HG02943 (cell line): ENCODE results near the gene RAB44.

Source experiments
- ATAC-seq: cut with Tn5 transposase; IDR thresholded peaks from one replicate; pipeline ENCODE4 v1.9.1; 2021; ENCODE audit warnings: mild to moderate bottlenecking, low read depth, moderate library complexity; ENCODE audit not compliant: unreplicated experiment

RAB44 gene

DNA sequence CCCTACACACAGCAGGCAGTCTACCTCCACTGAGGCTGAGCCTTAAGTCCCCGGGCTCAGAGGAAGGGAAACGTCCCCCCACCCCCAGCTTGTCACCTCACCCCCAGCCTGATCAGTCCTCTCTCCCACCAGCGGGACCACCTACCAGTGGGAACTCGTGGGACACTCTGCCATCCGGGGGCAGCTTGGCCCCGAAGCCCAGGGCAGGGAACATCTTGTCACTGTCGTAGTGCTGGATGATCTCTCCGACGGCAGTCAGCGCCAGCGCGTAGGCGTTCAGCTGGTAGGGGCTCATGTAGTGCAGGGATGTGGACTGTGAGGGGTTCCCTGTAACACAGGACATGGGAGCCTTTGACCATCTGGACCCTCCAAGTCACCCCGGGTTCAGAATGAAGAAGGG lies 48.6 kb downstream of the RAB44 start:
- no peak for ATAC-seq

DNA sequence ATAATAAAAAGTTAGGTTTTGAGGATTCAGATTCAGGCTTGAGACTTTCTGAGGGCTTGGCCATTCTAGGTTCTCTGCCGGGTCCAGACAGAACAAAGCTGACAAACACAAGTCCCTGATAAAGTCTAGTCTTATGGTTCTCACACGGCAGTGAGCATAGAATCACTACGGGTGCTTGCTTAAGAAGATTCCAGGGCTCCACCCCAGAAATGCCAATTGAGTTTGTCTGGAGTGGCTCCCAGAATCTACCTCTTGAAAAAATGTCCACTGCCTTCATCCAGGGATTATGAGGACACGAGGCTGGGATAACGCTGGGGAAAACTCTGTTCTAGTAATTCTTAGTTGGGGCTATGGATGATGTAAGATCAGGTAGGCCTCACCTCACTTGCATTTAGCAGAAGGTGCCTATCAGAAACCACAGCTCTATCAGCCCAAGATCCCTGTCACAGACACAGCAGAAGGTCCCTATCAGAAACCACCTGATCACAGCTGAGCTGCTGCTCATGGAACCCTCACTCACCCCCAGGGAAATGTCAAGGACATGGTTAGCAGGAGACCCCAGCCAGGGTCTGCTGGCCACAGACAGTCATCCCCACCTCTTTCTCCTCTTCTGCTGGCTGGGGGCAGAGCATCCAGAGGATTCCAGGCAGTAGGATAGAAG lies 52.3 kb downstream of the RAB44 start:
- ATAC-seq = no peak

DNA sequence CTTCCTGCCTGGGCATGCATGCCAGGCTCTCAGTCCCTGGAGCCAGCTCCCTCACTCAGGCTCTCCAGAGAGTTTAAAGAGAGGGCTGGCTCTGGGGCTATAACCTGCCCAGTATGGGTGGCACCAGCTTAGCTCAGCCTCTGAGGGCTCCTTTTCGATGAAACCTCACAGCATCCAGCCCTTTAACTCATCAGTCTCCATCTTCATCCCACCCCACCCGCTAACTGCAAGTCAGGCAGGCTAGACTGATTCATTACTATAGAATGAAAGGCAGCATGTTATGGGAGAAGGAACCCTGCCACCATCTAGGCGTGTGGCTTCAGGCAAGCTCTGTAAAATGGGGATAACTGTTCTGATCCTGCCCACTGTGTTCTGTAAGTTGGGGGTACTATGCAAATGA lies 53.5 kb downstream of the RAB44 start:
- ATAC-seq = no peak

DNA sequence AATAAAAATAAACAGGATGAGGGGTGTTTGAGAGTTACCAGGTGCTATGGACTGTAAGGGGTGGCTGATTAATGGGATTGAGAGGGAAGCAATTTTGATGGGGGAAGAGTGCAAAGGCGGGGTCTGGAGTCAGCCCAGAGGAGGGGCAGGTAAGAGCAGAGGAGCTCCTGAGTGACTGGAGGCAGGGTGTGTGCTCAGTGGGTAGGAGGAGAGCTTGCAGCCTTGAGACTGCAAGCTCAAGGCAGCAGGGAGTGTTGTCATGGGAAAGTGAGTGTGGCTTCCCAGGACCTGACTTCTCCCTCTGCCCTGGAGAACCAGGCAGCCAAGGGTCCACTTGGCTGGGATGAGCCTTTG lies 54.2 kb downstream of the RAB44 start:
- no peak for ATAC-seq

DNA sequence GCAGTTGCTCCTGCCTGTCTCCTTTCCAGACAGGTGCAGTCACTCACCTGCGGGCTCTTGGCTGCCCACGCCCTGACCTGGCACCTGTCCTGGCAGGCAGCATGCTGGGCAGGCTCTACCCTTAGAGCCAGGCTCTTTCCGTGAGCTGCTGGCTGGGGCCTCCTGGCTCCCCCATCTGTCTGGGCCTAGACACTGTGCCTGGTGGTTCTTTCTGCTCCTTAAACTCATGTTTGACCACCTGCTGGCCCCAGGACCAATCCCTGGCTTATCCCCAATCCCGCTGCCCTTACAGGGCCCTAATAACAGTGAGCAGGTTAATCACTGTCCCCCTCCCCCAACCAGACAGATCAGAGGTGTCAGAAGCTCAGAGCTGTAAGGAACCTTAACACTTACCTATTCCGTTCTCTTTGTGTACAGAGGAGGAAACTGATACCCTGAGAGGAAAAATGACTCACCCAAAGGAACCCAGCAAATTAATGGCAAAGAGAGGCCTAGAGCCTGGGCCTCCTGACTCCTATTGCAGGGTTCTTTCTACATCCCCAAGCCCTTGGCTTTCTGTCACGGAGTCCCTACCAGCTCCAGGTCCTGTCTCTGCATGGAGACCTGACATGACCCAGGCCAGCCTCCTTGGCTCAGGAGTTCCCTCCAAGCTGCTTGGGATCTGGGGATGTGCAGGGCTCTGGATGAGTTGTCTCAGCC lies 54.7 kb downstream of the RAB44 start:
- no peak for ATAC-seq

DNA sequence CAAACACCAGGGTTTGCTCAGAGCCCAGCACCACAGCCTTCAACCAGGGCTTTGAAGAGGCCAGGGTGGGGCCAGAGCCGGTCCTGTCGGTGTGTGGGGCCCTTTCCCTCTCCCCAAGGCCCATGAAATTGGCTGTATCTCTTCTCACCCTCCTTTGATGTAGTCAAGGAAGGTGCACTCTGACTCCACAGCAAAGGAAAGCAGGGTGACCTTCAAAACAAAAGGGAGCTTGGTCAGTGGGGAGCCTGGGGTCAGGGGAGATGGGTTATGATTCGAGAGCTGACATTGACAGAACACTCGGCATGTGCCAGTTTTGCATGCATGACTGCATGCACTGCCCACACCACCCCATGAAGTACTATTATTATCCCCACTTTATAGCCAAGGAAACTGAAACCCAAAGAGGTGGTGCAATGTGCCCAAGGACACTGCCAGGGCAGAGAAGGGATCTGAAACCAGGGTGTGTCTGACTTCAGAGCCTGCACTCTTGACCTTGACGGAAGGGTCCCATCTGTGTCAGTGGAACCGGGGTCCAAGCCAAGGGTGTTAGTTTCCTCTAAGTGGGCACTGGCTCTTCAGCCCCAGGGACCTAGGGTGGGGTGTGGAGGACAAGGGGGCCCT lies 55.4 kb downstream of the RAB44 start:
- no peak for ATAC-seq

DNA sequence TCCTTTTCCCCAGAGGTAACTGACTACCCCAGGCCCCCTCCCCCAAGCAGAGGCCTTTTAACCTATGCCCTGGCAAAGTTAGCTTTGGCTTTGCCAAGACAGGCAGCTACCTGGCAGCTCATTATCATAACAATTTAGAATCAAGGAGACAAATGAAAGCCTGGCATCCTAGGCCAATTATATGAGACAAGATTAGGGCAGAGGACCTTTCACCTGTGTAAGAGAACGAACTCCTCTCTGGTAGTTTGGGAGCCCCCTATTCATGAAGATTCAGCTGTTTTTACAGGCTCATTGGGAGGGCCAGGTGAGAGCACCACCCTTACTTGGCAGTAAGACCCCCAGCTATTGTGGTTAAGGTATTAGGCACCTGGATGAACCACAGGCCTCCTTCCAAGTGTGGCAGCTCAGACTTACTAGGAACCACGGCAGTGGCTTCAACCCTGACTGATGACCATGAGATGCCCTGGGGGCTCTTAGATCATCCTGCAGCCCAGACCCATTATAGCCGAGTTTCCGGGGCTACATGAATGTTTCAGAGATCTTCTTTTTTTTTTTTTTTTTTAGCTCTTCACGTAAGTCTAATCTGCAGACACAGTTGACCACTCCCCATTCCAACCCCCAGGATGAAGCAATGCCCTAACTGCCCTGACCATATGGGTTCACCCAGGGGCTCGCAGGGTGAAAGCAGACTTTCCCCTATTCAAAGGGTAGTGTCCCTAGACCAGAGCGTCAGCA lies 56.2 kb downstream of the RAB44 start:
- no peak for ATAC-seq

DNA sequence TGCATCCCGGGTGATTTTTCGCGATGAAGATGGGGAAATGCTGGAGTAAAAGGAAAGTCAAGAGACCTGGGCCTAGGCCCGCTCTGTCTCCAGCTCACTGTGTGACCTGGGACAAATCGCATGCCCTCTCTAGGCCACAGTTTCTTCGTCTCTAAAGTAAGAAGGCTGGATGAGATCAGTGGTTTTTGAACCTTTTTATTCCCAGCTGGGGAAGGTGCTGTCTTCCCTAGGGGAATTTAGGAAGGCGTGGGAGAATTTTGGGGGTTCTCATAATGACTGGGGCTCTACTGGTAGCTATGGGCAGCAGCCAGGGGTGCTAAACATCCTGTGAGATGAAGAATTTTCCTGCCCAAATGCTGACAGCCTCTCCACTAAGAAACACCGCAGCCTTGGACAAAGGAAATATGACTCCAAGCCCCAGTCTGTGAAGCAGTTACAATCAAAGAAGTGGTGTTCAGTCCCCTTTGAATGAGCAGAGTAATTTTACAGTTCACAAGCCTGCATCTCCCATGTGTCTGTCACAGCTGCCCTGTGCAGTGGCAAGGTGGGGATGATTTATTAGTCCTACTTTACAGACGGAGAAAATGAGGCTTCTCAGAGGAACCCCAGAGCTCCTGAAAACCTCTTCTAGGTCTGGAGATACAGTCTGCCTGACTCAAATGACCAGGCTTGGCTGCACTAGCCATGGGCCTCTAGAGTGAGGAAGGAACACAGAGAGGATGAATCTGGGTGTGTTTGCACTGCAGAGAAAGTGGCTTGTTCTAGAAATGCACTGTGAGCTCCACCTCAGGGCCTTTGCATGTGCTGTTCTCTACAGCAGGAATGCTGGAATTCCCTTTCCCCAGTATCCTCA lies 57.2 kb downstream of the RAB44 start:
- ATAC-seq = no peak

DNA sequence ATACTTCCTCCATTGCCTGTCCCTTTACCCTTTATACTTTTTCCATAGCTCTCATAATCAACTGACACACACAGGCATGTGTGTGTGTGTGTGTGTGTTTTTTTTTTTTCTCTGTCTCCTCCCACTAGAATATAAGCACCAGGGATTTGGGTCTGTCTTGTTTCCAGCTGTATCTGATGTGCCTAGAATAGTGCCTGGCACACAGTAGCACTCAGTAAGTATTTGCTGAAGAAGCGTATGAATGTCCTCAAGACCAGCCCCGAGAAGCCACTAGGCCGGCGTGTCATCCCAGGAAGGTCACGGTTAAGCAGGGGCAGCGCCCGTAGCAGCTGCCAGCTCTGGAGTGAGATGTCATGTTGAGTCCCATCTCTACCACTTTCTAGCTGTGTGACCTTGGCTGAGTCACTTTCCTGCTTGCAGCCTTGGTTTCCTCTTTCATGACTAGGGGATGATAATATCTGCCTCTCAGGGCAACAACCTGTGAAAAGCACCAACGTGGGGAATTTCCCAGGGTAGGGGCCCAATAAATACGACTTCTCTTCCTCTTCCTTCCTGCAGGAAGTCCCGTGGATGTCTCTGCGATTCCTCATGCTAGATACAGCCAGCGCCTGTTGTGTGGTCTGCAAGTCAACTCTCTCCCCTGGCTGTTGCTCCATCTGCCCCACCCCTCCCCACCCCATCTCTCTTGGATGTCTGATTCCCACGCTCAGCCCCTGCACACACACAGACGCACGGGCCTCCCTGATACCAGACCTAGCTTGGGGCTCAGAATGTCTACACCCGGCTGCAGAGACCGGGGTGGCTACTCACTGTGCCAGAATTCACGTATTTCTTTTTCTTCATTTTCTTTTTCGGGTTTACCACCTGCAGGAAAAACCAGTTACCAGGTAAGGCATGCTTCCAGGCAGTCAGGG lies 58.1 kb downstream of the RAB44 start:
- no peak for ATAC-seq

DNA sequence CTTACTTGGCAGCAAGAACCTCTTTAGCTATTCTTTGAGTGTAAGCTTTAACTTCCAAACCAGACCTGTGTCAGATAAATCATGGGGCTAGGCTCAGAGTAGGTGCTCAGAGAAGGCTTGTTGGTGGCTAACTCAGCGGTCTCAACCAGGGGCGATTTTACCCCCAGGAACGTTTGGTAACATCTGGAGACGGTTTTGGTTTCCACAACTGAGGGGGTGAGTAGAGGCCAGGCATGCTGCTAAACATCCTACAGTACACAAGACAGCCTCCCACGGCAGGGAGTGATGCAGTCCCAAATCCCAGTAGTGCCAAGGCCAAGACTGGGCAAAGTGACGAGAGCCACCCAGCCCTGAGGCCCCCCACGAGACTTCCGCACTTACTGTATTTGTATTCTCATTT lies 59.2 kb downstream of the RAB44 start:
- no peak for ATAC-seq

DNA sequence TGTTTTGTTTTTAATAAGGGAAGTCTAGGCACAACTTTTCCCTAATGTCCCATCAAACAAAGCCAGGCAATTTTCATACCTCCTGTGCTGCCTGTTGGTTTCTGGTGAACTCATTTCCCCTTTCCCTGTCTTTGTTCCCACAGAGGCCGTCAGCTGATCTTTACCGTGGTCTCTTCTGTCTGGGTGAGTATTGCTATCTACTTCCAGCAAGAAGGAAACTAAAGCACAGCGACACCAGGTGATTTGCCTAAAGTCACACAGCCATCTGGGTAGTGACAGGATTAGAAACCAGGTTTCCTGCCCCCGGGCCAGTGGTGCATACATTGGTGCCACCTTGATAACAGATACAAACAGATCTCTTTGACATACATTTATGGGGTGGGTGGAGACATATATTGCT lies 59.6 kb downstream of the RAB44 start:
- ATAC-seq = no peak

DNA sequence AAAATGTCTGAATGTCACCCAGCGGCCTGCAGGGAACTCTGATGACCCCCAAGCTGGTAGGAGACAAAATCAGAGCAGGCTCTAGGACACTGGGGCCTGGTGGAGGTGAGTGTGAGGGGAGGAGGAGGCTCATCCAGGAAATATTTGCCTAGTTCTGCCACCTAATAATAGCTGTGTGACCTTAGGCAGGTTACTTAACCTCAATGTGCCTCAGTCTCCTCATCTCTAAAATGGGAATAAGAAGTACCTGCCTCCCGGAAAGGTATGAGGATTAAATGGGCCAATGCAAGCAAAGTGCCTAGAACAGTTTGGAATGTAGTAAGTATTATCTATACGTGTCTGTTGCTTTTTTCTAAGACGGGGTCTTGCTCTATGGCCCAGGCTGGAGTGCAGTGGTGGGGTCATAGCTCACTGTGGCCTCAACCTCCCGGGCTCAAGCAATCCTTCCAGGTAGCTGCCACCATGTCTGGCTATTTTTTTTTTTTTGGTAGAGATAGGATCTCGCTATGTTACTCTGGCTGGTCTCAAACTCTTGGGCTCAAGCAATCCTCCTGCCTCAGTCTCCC lies 60.4 kb downstream of the RAB44 start:
- no peak for ATAC-seq

DNA sequence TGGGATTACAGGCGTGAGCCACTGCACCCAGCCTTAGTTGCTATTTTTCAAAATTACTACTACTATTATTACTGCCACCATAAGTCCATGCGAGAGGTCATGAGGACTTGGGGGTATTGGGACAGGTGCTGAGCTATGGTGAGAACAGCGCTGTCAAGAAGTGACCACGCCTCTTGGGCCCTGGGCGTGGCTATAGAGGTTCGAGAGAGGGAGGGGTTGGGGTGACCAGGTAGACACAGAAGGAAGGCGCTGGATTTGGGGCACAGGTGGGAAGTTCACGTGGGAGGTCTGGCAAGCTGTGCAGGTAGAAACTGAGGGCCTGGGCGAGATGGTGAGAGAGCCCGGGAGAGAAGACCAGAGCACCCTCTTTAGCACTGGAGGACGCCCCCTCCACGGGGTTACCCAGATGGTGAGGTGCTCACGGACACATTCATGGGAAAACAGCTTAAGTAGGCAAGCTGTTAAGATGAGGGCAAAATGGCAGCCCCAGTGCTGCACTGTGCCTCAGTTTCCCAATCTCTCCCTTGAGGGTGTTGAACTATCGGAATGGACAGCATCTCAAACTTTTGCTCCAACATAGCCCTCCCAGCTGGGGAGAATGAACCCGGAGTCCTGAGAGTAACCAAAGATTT lies 61.0 kb downstream of the RAB44 start:
- ATAC-seq = no peak

DNA sequence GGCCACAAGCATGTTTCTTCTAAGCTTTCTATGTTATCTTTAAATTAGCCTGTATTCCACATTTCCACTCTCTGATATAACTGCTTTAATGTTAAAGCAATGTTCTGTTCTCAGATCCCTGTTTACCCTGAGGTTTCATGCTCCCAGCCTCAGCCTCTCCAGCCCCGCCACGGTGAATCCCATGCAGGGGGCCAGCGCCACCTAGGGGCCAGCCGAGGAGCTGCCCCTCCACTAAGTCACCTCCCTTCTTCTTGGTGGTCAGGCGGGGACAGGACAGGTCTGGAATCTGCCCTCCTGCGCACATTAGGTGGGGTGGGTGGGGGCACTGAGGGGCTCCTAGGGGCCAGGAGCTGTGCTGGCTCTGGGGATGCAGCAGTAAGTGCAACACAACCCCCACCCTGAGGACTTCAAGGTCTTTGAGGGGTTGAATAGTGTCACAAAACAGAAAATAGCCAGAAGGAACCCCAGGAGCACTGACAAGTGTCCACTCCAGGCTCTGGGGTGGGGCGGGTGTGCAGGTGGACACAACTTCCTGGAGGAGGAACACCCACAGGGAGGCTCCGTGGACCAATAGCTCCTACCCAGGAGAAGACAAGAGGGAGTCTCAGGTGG lies 61.6 kb downstream of the RAB44 start:
- ATAC-seq = no peak

DNA sequence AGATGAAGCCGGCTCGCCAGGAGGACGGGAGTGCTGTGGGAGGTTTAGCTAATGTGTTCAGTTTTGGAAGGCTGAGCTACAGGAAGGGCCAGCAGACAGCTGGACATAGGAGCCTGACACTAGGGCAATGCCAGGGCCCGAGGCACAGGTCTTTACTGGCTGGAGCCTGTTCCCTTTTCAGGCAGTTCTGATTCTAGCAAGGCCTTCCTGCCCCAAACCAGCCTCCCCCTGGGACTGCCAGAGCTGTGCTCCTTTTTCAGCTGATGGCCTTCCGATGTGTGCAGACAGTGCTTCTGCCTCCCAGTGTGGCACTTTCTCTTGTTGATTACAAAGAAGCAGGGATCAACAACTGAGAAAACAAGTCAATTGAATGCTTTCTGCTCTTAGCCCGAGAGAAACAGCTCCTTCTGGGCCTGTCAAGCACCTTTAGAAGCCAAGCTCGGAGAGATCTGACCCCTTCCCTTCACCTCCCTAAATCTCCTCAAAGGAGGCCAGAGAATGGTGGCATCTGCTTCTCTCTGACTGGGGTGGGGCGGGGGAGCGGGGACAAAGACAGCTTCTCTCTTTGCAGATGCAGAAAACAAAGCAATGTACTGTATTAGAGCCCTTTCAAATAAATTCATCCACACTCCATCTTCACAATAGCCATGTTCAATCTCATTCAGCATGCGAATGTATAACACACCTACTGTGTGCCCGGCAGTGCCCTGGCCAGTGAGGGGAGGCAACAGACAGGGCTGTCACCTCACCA lies 63.2 kb downstream of the RAB44 start:
- no peak for ATAC-seq

DNA sequence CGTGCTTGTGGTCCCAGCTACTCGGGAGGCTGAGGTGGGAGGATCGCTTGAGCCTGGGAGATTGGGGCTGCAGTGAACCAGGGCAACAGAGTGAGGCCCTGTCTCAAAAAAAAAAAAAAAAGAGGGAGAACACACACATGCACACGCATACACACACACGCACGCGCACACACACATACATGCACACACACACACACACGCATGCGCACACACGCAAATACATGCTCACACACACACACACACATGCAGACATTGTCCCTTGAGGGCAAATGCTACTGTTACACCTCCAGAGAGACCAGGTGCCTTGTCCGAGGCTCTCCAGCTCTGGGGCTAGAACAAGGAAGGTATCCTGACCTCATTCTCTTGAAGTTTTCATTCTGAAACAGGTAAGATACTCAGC lies 64.5 kb downstream of the RAB44 start:
- ATAC-seq = no peak

DNA sequence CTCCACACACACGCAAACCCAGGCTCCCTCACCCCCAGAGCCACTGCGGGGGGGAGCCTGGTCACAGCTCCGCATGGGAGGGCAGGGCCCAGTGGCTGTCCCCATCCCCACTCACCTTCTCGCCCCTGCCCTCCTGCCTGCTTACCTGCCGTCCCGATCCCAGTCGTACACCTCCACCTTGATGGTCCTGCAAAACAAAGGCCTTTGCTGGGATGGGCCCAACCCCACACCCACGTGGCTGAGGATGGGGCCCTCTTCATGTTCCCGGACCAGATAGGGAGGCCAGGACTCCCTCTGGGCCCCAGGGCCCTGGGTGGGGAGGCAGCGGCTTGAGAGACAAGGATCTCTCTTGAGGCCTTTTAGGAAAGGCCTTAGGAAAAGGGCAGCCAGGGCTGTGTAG lies 67.6 kb downstream of the RAB44 start:
- ATAC-seq = no peak
